ENCODE measurements around the gene RNF121.
A peak's percentile ranks its signal among the peaks of the same experiment; 100 is the strongest.

The RNF121 gene

GRCh38 chr11:71930556-71931244 is 1.9 kb downstream of the RNF121 start:
- TF ChIP-seq, protein P1, sequence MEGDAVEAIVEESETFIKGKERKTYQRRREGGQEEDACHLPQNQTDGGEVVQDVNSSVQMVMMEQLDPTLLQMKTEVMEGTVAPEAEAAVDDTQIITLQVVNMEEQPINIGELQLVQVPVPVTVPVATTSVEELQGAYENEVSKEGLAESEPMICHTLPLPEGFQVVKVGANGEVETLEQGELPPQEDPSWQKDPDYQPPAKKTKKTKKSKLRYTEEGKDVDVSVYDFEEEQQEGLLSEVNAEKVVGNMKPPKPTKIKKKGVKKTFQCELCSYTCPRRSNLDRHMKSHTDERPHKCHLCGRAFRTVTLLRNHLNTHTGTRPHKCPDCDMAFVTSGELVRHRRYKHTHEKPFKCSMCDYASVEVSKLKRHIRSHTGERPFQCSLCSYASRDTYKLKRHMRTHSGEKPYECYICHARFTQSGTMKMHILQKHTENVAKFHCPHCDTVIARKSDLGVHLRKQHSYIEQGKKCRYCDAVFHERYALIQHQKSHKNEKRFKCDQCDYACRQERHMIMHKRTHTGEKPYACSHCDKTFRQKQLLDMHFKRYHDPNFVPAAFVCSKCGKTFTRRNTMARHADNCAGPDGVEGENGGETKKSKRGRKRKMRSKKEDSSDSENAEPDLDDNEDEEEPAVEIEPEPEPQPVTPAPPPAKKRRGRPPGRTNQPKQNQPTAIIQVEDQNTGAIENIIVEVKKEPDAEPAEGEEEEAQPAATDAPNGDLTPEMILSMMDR (IDR thresholded peaks at IDR 0.05; ENCODE audit: low read depth, low read length) = no peak
- H3K4me3 ChIP-seq (ENCODE audit: low read depth, low read length) = no peak overlapping the region
- no peak for DNase-seq (ENCODE audit: low read depth, low spot score)
- in situ Hi-C loops (cut with HindIII; ENCODE audit: low sequenced_read_pairs) = no loop called here

DNA sequence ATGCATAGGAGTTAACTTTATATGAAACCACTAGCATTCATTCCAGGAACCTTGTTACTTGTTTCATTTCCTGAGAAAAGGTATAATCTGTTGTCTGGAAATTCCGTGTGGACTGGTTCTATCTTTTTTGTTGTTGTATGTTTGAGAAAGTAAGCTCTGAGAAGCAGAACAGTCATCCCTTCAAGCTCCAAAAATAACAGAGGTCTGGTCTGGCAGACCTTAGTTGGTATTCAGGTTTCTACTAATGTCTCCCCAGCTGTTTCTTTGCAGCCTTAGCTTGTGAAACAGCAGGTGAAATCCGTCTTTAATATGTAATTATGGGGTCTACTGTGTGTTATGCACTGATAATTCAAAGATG is 2.4 kb downstream of the RNF121 start:
- H3K4me3 ChIP-seq (ENCODE audit: low read depth, low read length) = no peak overlapping the region
- peak; percentile 41 for DNase-seq (ENCODE audit: low read depth, low spot score)
- in situ Hi-C loops (cut with HindIII; ENCODE audit: low sequenced_read_pairs) = no loop called here
- TF ChIP-seq, protein P1 (IDR thresholded peaks at IDR 0.05; ENCODE audit: low read depth, low read length) = no peak

- no peak overlapping the region for H3K4me3 ChIP-seq (ENCODE audit: low read depth, low read length)
- DNase-seq (ENCODE audit: low read depth, low spot score) = no peak
- in situ Hi-C loops (cut with HindIII; ENCODE audit: low sequenced_read_pairs) = no loop called here
- TF ChIP-seq, protein P1 (IDR thresholded peaks at IDR 0.05; ENCODE audit: low read depth, low read length) = no peak
These were observed 4.5 kb downstream of the RNF121 start for GRCh38 chr11:71933141-71933933.

DNA sequence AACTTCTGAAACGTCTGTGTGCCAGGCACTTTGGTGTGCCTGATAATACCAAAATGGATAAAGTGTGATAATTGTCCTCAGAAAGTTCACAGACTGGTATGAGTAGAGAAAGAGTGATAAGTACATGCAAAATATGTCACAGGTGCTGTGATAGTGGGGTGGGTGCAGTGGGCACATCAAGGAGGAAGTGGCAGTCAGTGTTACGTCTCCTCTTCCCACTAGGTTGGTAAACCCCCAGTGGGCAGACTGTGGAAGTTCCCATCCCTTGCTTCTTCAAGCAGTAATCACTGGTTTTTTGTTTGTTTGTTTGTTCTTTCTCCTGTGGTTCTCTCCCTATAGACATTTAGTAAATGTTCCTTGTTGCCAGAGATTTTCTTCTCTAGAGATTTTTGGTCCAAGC is 5.4 kb downstream of the RNF121 start:
- no peak for DNase-seq (ENCODE audit: low read depth, low spot score)
- no peak overlapping the region for H3K4me3 ChIP-seq (ENCODE audit: low read depth, low read length)
- TF ChIP-seq, protein P1 (IDR thresholded peaks at IDR 0.05; ENCODE audit: low read depth, low read length) = no peak
- in situ Hi-C loops (cut with HindIII; ENCODE audit: low sequenced_read_pairs) = no loop called here

GRCh38 chr11:71935338-71935925 is 6.6 kb downstream of the RNF121 start:
- TF ChIP-seq, protein P1 (IDR thresholded peaks at IDR 0.05; ENCODE audit: low read depth, low read length) = no peak
- H3K4me3 ChIP-seq (ENCODE audit: low read depth, low read length) = no peak overlapping the region
- in situ Hi-C loops (cut with HindIII; ENCODE audit: low sequenced_read_pairs) = no loop called here
- no peak for DNase-seq (ENCODE audit: low read depth, low spot score)

GRCh38 chr11:71936825-71937224 is 8.0 kb downstream of the RNF121 start:
- TF ChIP-seq, protein P1 (IDR thresholded peaks at IDR 0.05; ENCODE audit: low read depth, low read length) = no peak
- peak; percentile 56 for DNase-seq (ENCODE audit: low read depth, low spot score)
- in situ Hi-C loops (cut with HindIII; ENCODE audit: low sequenced_read_pairs) = no loop called here
- no peak overlapping the region for H3K4me3 ChIP-seq (ENCODE audit: low read depth, low read length)
